HTR-8/SVneo (cell line): ENCODE results near the gene CDH13.

Experiments used
- DNase-seq: peaks from one replicate; pipeline ENCODE4 v3.0.0; 2011; ENCODE audit warnings: low spot score, mixed read lengths; ENCODE audit not compliant: insufficient read length
- FAIRE-seq: peaks from 2 replicates; lab custom pipeline; 2011; peaks lifted over from hg19 to GRCh38; lab: Jason Lieb, UNC

The CDH13 gene

DNA sequence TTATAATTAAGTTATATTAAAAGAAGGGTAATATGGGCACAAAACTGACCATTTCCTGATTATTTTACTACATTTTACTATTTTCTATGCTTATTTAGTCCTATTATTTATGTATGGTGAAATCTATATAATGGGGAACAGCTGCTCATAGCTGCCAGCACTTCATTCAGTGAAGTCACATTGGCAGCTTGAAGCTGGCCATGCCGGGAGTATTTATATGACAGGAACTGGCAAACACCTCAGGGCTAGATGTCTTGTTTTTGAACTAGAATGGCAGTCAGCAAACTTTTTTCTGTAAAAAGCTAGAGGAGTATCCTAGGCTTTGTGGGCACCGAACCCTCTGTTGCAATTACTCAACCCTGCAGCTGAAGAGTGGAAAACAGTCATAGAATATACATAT, 104.1 kb downstream of the CDH13 start:
- DNase-seq (no peak), FAIRE-seq (no peak)

DNA sequence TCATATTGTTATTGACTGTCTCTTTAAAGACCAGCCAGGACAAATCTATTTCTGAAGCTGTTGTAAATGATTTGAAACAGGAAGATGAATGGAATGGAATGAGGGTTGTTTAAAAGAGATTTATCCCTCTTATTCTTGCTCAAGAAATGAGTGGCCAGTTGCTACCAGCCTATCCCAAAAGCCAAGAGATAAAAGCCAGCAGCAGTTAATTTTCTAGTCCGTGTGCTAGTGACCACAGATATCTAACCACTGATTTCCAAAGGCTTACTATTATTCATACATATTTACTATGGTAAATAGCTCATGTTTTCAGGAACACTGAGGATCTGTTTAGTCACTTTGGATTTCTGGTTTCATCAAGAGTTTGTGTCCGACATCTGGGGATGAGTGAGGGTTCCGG, 105.7 kb downstream of the CDH13 start:
- FAIRE-seq = no peak
- no peak for DNase-seq

DNA sequence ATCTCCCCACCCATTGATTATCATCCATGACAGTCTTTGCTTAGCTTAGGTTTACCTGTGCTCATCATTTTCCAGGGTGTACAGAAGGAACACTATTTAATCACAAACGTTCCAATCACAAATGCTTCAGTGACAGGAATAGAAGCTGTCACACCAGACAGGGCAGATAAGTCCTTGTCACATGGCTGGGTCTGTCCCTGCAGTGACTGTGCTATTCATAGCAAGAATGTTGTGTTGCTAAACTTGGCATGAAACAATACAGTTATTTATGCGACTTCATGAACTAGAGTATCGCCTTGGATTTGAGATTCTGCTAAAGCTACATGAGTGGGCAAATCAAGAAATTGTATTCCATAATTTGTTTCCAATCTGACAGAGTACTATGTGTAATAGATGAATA, 108.4 kb downstream of the CDH13 start:
- FAIRE-seq (no peak), DNase-seq (no peak)

DNA sequence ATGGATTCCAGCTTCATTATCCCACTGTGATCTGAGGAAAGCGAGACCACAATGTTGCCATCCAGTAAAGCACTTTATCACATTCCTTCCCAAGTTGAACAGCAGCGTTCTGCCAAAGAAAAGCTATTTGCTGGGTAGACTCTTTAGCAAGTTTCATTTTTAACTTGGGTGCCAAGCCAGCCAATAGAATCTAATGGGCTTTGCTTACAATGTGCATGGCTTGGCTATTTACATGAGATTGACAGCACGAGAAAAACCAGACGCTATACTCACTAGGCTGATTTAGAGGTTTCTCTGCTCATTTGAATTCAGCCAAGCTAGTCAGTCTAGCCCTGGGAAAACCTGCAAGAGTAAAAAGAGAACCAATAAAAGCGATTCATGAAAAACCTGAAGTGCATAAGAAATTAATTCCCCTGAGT, 108.9 kb downstream of the CDH13 start:
- no peak for FAIRE-seq
- no peak for DNase-seq

DNA sequence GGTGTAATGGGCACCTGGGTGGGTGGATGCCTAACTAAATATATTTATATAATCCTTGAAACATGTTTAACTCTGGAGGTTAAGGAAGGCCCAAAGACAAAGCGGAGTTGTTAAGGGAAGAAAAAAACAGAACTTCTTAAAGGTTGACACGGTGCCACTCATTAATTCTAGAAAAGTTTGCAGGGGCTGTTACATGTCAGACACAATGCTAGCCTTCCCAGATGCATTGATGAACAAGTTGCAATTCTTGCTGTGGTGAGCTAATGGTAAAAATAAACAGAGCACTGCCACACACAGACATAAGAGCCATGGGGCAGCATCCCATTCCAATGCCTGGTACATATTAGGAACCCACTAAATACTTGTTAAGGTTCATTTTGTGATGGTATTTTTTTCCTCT, 109.5 kb downstream of the CDH13 start:
- FAIRE-seq (no peak), DNase-seq (no peak)

DNA sequence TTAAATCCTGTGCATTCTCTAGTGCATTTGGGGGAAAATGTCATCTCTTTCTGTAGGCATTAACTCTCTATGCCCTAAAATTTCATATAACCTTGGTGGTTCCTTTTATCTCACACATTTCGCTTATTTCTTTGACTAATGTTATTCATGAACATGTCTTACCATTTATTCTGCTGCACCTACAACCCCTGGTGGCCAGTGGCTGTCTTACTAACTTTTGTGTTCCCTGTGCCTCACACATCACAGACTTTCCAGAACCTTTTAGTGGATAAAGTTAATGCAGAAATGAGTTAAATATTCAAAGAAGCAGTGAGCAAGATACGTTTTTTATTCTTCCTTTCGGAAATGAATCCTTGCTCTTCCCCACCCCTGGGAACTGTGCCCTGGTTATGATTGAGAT, 111.9 kb downstream of the CDH13 start:
- FAIRE-seq (peak; percentile 16), DNase-seq (no peak)

DNA sequence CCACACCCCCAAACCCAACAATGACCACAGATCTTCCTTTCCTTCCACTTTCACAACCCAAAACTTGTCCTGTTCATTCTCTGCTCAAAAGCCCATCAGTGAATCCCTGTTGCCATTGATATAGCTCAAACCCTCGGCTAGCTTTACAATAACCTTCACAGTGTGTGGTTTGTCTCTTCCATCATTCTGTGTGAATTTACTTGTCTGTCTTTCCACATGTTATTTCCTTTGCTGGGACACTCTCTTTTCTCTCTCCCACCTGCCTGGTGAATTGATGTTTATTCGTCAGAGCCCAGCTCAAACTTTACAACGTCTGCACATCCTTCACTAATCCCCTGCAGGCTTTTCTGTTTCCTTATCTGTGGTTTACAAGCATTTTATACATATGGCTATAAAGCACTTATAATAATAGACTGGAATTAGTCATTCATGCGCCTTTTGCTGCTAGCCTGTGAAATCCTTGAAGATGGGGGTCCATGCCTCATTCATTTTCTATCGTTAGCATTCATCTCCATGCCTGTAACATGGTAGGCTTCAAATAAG, 114.4 kb downstream of the CDH13 start:
- DNase-seq = peak; percentile 40
- peak; percentile 44 for FAIRE-seq

DNA sequence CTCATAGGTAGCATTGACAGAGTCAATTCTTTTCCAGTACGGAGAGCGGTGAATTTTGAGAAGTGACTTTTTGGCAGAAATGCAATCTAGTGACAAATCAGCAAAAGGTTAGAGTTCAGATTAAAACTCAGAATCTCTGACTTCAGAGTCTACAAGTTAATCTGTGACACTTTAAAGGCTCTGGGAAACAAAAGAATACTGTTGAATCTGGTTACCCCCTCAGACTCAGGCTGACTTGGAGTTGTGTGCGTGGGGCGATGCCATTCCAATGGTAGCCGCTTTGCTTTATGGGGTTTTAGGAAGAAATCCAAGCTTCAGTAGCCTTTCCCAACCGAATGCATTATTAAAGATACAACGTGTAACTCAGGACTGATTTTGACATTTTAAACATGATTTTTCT, 118.2 kb downstream of the CDH13 start:
- DNase-seq (no peak), FAIRE-seq (no peak)

DNA sequence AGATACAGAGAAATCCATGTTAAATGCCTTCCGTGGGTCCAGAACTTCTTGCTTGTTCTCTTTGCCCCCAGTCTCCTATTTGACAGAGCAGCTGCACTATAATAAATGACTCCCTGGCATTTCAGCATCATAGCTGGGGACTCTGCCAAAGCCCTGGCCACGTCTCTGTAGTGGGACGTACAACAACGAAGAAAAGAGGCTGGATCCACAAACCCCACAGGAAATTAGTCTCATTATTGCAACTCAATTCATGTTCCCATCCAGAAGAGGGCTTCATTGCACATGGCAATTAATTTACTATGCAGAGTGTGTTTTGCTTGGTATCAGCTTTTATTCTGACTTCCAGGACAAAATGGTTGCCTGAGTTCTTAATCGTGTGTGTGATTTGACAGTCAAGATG, 121.3 kb downstream of the CDH13 start:
- DNase-seq = no peak
- FAIRE-seq = no peak

DNA sequence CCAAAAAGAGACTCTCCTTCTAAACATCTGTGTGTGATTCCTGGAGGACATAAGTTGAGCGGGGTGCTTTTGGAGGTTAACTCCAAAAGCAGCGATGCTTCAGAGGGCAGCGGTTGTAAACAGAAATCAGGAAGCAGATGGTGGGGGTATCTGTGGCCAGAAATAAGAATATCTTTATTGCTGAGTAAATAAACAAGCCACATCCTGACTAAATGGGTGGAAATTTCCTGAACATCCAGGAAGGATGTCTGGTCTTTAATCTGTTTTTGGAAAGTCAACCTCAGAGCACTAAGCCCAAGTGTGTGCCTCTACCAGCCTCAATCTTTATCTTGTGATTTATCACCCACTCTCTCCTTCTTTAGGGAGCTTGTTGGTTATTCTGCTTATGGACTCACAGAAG, 123.3 kb downstream of the CDH13 start:
- DNase-seq (no peak), FAIRE-seq (no peak)

DNA sequence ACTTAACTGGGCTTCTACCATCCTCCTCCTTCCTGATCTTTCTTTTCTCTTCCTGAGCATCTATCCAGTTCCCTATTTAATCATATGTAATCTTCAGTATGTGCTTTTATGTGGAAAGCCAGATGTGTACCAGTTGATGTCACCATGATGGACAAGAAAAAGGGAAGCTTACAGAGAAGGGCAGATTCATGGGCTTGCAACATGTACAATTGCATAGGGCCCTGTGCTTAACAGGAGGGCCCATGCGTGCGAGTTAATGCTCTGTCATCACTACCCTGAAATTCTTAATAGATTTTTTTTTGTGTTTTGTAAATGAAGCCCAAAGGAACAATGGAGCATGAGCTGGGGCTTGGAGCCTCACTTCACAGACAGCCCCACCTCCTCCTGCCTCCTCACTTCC, 124.3 kb downstream of the CDH13 start:
- DNase-seq (no peak), FAIRE-seq (no peak)

DNA sequence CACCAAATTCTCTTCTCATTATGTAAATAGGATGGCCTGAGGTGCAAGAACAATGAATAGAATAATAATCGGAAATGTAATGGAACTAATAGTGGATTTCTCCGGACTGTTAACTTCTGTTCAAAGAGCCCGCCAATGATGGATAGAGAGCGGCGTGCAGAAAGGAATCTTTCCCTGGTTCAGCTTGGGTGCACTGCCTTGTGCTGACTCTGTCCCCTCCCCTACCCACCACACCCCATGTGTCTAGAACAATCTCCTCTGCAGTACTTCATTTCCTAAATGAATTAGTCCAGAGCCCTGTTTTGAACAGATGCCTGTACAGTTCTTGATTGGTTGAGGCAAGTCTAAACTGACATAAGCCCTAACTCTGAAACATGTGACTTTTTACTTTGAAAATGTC, 125.4 kb downstream of the CDH13 start:
- FAIRE-seq = peak; percentile 54
- DNase-seq = no peak

DNA sequence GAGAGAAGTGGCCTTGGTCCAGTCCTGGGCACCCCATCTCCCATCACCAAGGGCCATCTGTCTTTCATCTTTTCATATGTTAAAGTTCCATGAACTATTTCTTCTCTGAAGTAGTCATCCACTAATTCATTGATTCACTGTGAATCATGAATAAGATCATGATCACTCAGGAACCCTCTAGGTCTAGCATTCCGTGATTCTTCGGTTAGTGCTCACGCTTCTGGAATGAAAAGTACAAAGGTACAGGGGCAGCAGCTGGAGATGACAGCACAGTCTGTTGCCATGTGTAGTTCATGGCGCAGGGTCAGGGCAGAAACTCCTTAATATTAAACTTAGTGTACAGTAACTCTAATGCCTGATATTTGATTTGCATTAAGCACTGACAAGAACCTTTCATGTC, 127.1 kb downstream of the CDH13 start:
- no peak for DNase-seq
- FAIRE-seq = no peak

DNA sequence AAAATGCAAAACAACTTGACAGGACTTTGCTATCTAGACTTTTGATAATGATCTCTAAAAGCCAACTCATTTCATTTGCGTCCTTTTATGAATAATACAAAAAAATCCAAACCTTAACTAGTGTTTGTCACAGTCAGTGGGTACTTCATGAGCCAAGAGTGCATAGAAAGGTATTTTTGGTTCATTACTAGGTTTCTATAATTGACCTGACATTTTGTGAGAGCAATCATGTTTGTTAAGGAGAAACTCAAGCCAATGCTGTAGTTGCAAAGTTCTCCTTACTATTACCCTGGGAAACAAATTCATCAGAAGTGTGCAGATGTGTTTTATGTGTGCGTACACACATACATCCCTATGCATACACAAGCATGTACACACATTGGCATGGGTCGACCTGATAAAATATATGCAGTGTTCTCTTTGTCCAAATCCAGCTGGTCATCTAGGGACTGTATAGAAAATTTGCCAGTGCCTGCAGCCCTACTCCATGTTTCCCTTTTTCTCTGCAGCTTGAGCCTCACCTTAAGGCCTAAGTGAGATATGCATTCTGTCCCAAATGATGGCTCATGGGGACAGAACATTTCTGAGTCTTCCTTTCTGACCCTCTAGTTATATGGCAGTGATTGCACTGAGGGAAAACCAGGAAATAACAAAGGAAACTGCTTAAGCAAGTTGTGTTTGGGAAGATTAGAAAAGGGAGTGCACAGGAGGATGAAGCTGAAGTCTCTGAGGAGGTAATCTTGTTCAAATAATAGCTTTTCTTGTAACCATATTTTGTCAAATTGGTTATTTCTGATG, 128.1 kb downstream of the CDH13 start:
- FAIRE-seq (peak; percentile 68), DNase-seq (no peak)

DNA sequence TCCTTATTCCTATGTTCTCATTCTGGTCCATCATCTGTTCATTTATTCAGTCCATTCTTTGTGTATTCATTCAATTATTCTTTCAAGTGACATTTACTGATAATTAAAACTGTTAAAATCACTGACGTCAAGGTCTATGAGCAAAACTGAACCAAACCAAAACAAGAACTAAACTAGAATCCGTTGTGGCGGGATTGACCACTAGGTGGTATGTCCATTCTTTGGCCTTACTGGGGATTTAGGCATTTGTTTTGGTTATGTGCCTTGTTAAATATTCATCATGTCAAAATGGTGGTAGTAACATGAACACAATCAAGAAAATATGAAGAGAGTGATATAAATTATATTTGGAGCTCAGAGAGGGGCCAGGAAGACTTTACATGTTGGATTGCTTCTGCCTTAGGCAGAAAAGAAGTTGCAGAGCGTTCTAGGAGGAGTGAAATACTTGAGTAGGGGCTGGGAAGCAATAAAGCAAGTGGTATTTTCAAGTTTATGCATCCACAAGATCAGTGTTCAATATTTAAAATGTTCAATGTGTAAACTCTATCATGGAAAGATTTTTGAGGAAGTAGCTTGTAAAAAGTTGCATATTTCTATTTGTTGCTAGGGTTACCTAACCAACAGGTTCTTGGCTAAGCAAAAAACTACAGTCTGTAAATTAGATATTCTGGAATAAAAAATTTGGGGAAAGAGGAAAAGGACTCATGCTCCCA, 129.0 kb downstream of the CDH13 start:
- no peak for FAIRE-seq

DNA sequence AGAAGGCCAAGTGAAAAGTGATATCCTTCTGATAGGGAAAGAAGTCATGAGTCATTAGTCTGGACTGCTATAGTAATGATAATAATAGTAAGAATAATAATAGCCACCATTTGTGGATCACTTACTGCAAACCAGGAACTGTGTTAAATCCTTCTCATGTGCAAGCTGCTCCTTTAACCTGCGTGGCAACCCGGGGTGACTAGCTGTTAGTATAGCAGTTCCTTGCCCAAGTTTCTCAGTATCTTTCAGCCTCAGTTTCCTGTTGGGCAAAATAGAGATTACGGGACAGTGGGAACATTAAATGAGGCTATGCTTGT, 129.5 kb downstream of the CDH13 start:
- FAIRE-seq (no peak), DNase-seq (no peak)

More for the DNA sequence above, 129.0 kb downstream of the CDH13 start:
- DNase-seq = no peak

DNA sequence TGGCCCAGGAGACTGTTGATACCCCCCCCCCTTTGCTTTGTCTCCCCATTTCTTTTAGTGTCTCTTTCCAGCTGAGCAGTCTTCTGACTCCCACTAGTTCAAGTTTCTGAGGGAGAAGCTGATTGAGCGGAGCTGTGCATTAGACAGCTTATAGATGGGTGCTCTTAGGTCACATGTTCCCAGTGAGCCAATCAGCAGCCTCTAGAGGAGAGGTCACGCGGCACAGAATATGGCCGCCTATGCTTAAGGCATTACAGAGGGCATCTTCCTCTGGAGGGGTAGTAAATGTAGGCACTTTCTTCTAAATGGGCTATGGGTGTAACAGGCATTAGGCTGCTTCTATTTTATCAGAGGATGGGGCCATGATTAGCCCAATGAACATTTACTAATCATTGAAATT, 131.6 kb downstream of the CDH13 start:
- FAIRE-seq = no peak
- no peak for DNase-seq

DNA sequence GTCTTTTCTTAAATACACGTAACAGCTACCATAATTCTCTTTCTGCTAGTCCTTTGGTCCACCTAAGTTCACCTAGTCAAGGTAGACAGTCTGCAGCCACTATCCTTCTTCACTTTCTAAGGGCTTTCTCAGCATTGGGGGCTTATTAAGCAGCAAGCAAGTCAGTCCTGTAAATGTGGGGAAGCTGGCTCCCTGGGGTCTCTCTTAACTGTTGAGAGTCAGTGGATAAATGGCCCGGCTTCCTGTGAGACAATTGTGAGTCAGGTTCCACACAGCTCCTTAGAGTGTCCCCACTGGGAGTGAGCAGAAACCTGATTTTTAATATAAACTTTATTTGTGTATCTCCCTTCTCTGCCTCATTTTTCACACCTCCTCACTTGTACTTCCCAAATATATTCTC, 132.1 kb downstream of the CDH13 start:
- FAIRE-seq (no peak), DNase-seq (no peak)

DNA sequence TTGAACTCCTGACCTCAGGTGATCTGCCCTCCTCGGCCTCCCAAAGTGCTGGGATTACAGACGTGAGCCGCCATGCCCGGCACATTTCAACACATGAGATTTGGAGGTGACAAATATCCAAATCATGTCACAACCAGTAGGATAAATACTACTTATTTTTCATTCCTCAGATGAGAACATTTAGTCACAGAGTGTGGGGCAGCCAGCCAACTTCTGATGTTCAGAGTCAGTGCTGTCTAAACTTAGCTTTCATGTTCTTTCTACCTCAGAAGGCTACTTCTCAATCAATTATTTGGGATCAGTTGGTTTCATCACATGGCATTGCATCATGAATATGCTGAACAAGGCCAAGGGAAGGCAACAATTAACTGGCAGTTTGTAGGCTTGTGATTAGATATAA, 134.5 kb downstream of the CDH13 start:
- FAIRE-seq (no peak), DNase-seq (no peak)

DNA sequence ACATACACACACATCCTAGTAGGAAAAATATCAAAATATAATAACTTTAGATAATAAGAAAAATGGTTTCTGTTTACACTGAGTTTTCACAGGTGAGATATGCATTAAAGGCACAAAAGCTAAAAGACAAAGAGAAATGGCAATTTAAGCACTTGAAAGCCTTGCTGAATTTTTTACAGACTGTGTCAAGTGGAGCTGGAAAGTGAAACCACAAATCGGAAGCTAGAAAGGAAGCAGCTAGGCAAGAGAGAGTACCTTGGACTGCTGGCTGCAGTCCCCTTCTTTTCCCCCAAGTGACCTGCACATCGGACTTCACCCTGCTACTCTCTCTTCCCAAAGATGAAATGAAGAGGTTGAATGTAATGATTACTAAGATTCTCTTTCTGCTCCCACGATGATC, 135.1 kb downstream of the CDH13 start:
- FAIRE-seq (no peak), DNase-seq (no peak)

DNA sequence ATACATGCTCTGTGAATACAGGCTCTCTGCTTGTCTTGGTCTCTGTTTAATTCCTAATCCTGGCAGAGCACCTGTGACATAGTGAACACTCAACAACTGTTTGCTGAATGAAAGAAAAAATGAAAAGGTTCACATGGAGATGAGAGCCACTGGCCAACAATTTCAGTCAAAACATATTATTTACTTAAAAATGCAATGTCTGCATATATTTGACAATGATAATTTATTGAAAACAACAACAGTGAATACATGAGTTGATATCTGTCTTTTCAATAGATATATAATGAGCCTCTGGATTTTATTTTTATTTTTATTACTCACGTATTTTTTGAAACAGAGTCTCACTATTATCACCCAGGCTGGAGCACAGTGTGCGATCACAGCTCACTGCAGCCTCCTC, 136.6 kb downstream of the CDH13 start:
- FAIRE-seq = no peak
- DNase-seq = no peak

DNA sequence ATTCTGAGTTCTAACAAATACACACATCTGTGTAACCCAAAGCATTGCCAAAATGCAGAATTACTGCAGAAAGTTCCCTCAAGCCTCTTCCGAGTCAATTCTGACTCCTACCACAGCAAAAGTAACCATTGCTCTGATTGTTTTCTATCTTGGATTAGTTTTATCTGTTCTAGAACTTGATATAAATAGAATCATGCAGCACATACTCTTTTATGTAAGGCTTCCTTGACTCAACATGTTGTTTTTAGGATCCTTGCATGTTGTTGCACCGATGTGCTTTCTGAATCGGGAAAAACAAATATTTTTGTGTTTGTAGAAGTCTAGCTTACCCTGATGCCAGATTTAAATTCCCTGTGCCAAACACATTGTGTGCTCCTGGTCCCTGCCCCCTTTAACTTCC, 140.4 kb downstream of the CDH13 start:
- DNase-seq (no peak), FAIRE-seq (no peak)
